ENCODE data around the gene ADSS1.

ADSS1 gene

DNA sequence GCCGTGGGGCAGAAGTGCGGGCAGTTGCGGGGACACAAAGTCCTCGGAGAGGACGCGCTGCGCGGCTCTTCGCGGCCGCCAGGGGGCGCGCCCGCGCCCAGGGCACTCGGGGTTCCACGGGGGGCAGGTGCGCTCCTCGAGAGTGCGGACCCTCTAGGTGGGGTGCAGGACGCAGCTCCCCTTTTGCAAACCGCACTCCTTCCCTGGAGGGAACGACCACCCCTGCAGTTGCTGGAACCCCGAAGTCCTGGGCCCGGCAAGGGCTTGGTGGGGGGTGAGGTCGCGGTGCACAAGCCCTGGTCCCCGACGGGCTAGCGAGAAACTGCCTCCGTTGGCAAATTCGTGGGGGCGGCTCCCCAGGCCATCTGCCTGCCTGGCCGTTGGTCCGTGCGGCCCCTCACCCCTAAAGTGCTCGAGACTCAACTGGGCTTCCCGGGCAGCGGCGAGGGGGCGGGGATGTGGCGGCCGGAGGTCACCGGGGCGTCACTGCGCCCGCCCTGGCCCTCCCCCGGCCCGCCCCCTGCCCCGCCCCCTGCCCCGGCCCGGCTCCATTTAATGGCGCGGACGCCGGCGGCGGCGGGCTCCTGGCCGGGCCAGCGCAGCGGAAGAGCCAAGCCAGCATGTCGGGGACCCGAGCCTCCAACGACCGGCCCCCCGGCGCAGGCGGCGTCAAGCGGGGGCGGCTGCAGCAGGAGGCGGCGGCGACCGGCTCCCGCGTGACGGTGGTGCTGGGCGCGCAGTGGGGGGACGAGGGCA lies at the start of gene ADSS1:
ADSS1 (plus strand) TSS at position 579 of the 756 bp plus-strand sequence; CDS start at position 621, 42 bp downstream.
- DNase-seq, result no peak

- DNase-seq, result no peak
Observed at GRCh38 chr14:104675447-104675846, 48.6 kb upstream of the ADSS1 start.

GRCh38 chr14:104676130-104676693 lies 47.8 kb upstream of the ADSS1 start:
- no peak for DNase-seq

DNA sequence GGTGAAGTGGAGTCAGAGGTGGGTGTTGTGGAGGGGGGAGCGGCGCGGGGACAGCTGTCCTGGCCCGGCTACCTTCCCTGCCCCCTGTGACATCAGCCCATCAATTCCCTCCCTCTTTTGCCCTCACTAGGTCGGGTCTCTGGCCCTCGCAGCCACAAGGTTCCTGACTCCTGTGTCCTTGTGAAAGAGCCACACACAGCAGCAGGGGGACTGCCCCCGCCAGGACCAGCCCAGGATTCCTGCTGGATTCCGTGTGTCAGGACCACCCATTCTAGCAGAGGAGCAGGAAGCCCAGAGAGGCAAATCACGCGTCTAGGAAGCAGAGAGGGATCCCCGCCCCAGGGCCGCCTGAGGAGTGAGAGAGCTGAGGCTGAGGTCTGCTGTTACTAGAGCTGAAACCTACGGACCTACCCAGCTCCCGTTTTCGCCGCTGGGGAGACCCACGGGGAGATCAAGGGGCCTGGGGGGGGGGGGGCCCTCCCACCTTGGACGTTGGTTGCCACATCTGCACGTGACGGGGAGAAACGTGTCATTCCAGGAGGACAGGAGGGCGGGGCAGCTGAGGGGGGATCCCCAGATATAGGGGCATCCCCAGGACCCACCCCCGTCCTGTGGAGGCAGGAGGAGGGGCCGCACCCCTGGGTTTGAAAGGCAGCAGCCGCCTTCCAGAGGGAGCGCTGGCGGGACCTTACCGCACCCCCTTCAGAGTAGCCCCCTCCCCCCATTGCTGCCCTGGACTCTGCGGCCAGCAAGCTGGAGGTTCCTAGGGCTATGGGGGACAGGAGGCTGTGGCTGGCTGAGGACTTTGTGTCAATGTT lies 47.1 kb upstream of the ADSS1 start:
- DNase-seq, result no peak

DNA sequence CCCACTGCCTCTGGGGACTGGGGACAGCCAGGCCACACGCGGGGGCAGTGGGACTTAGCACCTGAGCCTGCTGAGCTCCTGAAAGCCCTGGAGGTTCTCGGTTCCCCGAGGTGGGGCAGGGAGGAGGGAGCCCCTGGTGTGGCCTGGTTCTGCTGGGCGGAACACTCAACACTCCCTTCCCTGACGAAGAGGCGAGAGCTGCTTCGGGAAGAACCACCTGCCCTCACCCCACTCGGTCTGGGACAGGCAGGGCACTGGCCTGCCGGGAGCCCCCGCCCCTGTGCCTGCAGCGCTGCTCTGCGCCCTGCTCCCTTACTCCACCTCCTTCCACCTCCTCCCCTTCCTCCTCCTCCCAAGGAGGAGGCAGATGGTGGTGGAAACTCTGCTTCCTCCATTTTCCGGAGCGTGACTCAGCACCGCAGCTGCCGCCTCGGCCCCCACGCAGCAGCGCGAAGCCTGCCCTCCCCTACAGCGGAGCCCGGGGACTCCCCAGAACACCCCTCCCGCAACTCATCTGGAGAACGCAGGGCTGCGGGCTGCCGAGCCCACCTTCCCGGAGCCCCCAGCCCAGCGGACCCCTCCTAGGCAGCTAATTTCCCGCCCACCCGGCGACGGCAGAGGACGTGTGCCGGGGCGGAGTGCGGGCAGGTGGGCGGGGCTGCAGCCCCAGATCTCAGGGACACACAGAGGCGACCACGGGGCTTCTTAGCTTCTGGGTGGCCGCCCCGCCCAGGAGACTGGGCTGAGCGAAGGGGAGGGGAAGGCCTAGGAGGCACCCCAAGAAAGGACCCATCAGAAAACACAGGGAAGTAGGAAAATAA lies 46.3 kb upstream of the ADSS1 start:
- DNase-seq, result peak; percentile 71

DNA sequence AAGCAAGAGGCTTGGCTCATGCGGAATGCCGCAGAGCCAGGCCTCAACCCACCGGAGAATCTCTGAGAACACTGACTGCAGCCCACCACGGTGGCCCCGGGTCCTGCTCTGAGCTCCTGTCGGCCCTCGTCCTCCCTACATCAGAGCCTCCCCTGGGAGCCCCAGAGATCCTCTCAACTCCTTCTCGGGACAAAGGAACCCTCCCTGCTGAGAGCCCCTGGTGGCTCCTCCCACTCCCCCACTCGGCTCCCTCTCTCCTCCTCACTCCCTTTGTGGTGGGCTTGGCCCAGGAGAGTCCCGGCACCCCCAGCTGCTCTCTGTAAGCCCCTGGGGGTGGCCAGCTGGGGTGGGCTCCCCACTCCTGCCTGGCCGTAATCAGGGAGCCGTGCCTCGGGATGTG lies 45.7 kb upstream of the ADSS1 start:
- no peak for DNase-seq

- no peak for DNase-seq
Observed at GRCh38 chr14:104678901-104679705, 44.9 kb upstream of the ADSS1 start.

DNA sequence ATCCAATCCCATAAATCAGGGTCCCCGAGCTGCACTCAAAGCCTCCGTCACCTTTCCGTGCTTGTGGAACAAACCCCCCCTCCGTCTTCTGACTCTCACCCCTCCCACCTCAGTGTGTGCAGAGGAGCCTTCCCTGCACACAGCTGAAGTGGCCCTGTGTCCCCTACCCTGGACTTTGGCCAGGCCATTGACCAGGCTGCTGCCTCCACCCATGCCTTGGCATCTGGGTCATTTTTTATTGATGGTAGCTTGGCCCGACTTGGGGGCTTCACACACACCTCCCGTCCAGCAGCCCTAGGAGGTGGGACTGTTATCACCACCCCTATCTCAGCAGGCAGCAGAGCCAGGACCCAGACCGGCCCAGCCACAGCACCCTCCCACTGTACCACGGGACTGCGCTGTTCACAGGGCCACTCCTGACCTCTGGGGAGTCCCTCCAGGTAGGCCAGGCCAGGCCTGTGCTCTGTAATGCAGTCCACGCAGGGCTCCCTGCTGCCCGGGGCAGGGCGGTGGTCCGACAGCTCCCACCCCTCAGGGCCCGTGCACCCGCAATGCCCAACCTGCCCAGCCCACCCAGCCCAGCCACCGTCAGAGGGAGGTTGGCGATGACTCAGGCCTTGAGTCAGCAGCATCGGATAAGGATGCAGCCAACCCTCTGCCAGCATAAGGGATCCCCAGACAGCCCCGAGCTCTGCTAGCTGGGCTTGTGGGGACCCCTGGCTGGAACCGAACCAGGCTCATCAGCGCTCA lies 43.8 kb upstream of the ADSS1 start:
- DNase-seq, result no peak

- DNase-seq, result no peak
Observed at GRCh38 chr14:104680806-104681688, 43.0 kb upstream of the ADSS1 start.

DNA sequence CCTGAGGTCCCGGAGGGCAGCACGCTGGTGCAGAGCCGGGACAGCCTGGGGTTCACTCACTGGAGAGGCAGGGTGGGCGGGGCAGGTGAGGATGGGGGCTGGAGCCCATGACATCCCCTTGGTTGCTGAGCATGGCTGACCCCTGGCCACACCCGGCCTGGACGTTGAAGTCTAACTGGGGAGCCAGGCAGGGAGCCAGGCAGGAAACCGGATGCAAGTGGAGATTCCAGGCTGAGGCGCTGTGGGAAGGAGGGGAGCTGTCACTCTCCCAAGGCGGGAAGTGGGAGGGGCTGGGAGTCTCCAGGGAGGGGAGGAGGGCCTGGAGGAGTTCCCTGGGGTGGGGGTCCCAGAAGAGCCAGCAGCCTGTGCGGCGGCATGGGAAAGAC lies 42.3 kb upstream of the ADSS1 start:
- peak; percentile 30 for DNase-seq

DNA sequence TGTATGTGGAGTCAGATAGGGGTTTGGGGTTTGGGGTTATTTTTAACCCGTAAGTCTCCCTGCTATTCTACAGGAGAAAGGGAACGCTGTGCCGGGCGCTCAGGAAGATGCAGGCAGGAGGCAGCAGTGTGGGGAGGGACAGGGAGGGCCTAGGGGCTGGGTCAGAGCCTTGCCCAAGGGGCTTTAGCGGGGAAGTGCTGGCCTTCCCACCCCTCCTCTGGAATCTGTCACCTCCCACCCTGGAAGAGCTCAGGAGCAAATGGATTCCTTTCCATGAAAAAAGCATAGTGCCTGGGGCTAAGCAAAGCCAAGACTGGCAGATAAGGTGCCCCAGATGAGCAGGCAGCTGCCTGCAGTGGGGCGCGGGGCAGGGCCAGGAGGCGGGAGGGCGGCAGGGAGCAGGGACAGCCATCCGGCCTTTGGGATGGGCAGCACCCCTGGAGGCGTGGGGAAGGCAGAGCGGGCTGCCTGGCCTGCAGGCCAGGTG lies 41.9 kb upstream of the ADSS1 start:
- DNase-seq, result no peak

DNA sequence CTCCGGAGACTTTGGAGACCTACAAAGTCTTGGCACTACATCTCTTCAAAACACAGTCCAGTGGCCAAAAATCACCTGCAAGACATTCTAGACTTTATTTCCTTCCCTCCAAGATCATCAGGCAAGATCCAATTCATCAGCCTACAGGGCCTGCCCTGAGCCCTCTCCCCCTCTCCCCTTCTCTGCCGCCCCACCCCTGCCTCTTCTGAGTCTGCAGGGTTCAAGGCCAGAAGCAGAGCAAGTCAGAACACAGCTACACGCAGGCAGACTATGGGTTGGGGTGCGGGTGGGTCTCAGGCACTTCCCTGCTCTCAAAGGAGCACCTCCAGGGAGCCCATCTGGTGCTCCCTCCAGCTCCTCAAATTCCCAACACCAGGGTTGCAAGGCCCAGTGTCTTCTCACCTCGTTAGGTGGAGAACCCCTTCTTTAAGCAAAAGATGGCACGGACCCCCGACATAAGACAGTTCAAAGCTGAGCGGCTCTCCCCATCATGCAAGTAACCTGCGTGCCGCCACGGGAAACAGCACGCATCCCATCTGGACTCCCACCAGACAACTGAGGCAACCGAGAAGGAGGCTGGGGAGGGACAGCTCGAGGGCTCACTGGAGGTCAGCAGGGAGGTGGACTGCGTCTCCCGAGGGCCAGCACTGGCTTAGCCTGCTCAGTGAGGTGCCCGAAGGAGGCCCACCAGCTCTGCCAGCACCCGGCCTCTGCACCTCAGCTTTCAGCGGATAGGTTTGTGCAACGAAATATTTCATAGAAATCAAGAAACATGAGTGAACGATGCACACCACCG lies 40.2 kb upstream of the ADSS1 start:
- DNase-seq, result no peak

- DNase-seq, result no peak
Observed at GRCh38 chr14:104684449-104684821, 39.6 kb upstream of the ADSS1 start.

DNA sequence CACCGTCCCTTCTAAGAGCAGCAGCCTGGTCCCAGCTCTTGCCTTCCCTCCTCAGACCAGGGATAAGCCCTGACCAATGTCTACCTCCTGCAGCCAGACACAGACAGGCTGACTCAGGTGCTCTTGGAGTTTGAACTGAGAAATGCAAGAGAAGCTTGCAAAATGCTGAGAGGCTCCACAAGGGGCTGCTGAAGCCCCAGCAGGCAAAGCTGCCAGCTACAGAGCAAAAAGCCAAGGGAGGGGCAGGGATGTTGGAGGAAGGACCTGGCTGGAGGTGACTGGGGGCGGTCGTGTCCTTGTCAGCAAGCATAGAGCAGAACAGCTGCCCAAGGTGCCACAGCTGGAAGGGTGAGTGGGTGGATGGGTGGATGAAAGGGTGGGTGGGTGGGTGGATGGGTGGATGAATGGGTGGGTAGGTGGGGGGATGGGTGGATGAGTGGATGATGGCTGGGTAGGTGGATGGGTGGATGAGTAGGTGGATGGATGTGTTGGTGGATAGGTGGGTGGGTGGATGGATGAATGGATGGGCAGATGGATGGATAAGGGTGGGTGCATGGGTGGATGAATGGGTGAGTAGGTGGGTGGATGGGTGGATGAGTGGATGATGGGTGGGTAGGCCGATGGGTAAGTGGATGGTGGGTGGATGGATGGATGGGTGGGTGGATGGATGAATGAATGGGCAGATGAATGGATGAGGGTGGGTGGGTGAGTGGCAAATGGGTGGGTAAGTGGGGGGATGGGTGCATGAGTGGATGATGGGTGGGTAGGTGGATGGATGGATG lies 38.6 kb upstream of the ADSS1 start:
- no peak for DNase-seq

- no peak for DNase-seq
Observed at GRCh38 chr14:104685998-104686610, 37.9 kb upstream of the ADSS1 start.

DNA sequence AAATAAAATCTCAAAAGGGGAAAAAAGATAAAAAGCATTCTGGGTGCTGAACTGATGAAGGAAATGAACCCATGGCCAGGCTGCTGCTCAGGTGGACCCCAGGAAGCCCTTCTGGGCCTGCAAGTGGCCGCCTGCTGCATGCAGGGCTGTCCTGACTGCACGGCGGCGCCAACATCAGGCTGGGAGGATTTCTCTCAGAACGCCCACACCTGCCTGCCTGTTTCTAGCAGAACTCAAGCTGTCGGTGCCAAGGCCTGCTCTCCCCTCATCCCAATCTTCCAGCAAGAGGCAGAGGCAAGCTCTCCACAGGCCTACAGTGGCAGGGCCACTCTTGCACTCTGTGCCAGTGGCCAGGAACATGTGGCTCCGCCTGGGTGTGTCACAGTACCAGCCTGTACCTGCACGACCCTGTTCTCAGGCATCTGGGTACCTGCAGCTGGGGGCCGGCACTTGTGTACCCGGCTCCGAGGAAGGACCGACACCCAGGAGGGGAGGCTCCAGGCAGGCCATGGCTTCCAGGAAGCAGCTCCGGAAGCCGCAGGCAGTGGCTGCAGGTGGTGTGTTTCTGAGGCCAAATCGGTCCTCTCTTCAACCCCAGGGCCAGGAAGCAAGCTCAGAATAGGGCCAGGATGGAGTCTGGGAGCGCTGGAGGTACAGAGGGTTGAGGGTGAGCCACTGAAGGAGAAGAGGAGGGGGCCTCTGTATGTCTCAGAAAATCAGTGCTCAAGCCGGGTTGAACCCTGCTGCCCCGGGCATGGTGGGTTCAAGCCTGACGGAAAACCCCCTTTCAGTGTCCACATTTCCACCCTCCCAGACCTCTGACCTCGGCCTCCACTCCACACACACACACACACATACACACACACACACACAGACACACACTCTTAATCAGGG lies 37.2 kb upstream of the ADSS1 start:
- no peak for DNase-seq

All from COR-L47 (cell line).